ENCODE results near the gene MAS1. TPM values are rescaled to one million over a fixed set of nuclear protein-coding genes. Genes with fewer than 3 reads are reported as not detected.
A peak's percentile ranks its signal among the peaks of the same experiment; 100 is the strongest.

The MAS1 gene
- total RNA-seq, 2 donors from 2014 or later: not detected

GRCh38 chr6:159893064-159893463 lies 2.3 kb downstream of the MAS1 start:
- H3K4me3 ChIP-seq: no peak overlapping the region
- no peaks in the 10 kb centered on the region for H3K9me3 ChIP-seq
- no peaks in the 10 kb centered on the region for H3K36me3 ChIP-seq (replicated peaks in 1 of 2; ENCODE audit: insufficient read depth in 1 of 2, low read depth in 2 of 2)
- H3K27me3 ChIP-seq: no peaks in the 10 kb centered on the region
- H3K27ac ChIP-seq: no peak overlapping the region
- no peak for DNase-seq
- H3K4me1 ChIP-seq: peaks cover 8% of the 10 kb centered on the region
- intact Hi-C loops (cut with DNase I): no loop called here
- ATAC-seq: no peak
- 95 to 100% methylated on average over 1 to 3 of the region's 3 CpGs for WGBS, 2 donors
- TF ChIP-seq CTCF (IDR thresholded peaks at IDR 0.05): no peak
- TF ChIP-seq POLR2A (IDR thresholded peaks at IDR 0.05): no peak

- ATAC-seq (peak; percentile 40), DNase-seq (peak in 3 of 4 donors; percentile 7 to 64 (median 10))
- WGBS, 2 donors: 51 to 52% methylated on average over 4 of the region's 4 CpGs
Measured at GRCh38 chr6:159894991-159895390, 4.2 kb downstream of the MAS1 start.

GRCh38 chr6:159897603-159898002 lies 6.8 kb downstream of the MAS1 start:
- no peak for TF ChIP-seq POLR2A (IDR thresholded peaks at IDR 0.05)
- TF ChIP-seq CTCF (IDR thresholded peaks at IDR 0.05): no peak
- intact Hi-C loops (cut with DNase I): no loop called here

More at GRCh38 chr6:159894991-159895390, 4.2 kb downstream of the MAS1 start:
- intact Hi-C loops (cut with DNase I): no loop called here
- no peaks in the 10 kb centered on the region for H3K9me3 ChIP-seq
- H3K36me3 ChIP-seq (replicated peaks in 1 of 2; ENCODE audit: insufficient read depth in 1 of 2, low read depth in 2 of 2): no peaks in the 10 kb centered on the region
- no peak overlapping the region for H3K27ac ChIP-seq
- H3K4me3 ChIP-seq: no peak overlapping the region
- H3K4me1 ChIP-seq: peaks cover 8% of the 10 kb centered on the region
- no peaks in the 10 kb centered on the region for H3K27me3 ChIP-seq
- TF ChIP-seq CTCF (IDR thresholded peaks at IDR 0.05) (no peak), POLR2A (IDR thresholded peaks at IDR 0.05) (no peak)

GRCh38 chr6:159898519-159898918 lies 7.7 kb downstream of the MAS1 start:
- TF ChIP-seq POLR2A (IDR thresholded peaks at IDR 0.05) (no peak), CTCF (IDR thresholded peaks at IDR 0.05) (no peak)
- intact Hi-C loops (cut with DNase I): no loop called here
- no peak overlapping the region for H3K4me3 ChIP-seq
- H3K27me3 ChIP-seq: no peaks in the 10 kb centered on the region
- no peaks in the 10 kb centered on the region for H3K9me3 ChIP-seq
- 50 to 64% methylated on average over 1 of the region's 1 CpG for WGBS, 2 donors
- no peaks in the 10 kb centered on the region for H3K4me1 ChIP-seq
- no peak overlapping the region for H3K27ac ChIP-seq
- no peak for ATAC-seq
- no peak for DNase-seq
- H3K36me3 ChIP-seq (replicated peaks in 1 of 2; ENCODE audit: insufficient read depth in 1 of 2, low read depth in 2 of 2): no peaks in the 10 kb centered on the region

More at GRCh38 chr6:159897603-159898002, 6.8 kb downstream of the MAS1 start:
- Histone ChIP-seq H3K4me1 (no peaks in the 10 kb centered on the region), H3K4me3 (no peak overlapping the region), H3K27me3 (no peaks in the 10 kb centered on the region), H3K27ac (no peak overlapping the region), H3K36me3 (replicated peaks in 1 of 2; ENCODE audit: insufficient read depth in 1 of 2, low read depth in 2 of 2) (no peaks in the 10 kb centered on the region), H3K9me3 (no peaks in the 10 kb centered on the region)
- DNase-seq (no peak), ATAC-seq (no peak)
- WGBS, 2 donors: 92 to 93% methylated on average over 4 of the region's 4 CpGs

GRCh38 chr6:159899994-159900745 lies 9.4 kb downstream of the MAS1 start:
- WGBS, 2 donors: 74 to 82% methylated on average over 15 of the region's 15 CpGs
- TF ChIP-seq POLR2A (IDR thresholded peaks at IDR 0.05) (no peak), CTCF (IDR thresholded peaks at IDR 0.05) (no peak)
- Histone ChIP-seq H3K4me1 (no peaks in the 10 kb centered on the region), H3K36me3 (replicated peaks in 1 of 2; ENCODE audit: insufficient read depth in 1 of 2, low read depth in 2 of 2) (no peaks in the 10 kb centered on the region), H3K27ac (no peak overlapping the region), H3K4me3 (no peak overlapping the region), H3K27me3 (no peaks in the 10 kb centered on the region), H3K9me3 (no peaks in the 10 kb centered on the region)
- DNase-seq: no peak
- intact Hi-C loops (cut with DNase I): no loop called here
- no peak for ATAC-seq

Data from body of pancreas (tissue), 4 donors.